ENCODE measurements around the gene NDUFS7.

NDUFS7 gene

DNA sequence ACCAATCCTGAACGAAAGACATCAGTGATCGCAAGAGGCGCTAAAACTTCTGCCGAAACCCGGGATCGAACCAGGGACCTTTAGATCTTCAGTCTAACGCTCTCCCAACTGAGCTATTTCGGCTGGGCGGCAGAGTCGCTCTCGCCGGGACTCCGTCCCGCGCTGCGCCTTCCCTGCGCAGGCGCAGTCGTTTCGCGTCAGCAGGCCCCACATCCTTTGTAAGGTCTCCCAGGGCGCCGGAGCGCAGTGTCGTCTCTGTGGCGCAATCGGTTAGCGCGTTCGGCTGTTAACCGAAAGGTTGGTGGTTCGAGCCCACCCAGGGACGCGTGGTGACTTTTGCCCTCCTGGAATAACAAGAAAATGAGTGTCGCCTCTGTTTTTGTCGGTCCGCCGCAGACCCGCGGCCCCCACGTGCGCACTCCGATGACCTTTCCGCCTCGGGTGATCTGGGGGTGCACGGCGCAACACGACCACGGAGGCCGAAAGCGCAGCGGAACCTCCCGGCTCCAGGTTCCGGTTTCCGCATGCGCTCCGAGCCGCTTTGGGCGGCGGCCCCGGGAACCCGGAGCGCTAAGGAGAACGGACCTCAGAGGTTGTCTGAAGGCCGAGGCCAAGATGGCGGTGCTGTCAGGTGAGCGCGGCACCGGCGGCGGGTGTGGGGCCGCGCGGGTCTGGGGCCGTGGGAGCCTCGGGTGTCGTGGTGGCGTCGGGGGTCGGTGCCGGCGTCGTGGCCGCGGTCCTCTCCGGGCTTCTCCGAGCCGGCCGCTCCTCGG is at the start of gene NDUFS7:
Gene NDUFS7, plus strand, starts transcription at position 596 of the 773 bp plus-strand sequence. Its CDS starts 20 bp downstream, at position 616.
- DNase-seq, result peak; percentile 95

GRCh38 chr19:1336079-1336684 is 47.5 kb upstream of the NDUFS7 start:
- DNase-seq, result no peak

DNA sequence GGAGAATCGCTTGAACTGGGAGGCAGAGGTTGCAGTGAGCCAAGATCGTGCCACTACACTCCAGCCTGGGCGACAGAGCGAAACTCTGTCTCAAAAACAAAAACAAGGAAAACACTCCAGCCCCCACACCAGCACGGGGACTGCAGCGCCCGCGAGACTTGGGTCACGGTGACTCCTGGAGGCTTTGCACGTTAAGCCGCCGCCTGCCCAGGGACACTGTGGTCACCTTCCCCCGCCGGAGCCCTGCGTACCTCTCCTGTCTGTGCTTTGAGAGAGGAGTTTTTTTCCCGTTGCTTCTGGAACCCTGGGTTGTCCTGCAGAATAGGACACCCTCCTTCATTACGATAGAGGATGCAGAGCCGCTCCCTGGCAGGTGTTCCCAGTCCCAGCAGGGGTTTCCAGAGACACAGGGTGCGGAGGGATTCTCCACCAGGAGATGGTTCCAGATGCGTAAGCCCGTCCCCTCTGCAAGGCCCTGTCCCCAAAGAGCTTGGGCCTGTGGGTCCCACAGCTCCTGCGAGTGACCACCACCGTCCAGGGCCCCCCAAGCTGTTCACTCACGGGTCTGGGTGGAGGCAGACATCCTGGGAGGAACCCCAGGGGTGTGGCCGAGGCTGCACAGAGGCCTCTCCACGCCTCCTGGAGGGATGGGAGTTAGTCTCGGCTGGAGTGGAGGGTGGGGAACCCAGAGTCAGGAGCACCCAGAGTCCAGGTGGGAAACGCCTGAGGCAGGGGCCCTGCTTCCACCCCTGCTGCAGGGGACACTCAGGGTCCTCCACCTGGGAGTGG is 42.8 kb upstream of the NDUFS7 start:
- DNase-seq, result no peak

- no peak for DNase-seq
Measured at GRCh38 chr19:1343041-1343440, 40.7 kb upstream of the NDUFS7 start.

- DNase-seq, result no peak
Measured at GRCh38 chr19:1349211-1349610, 34.5 kb upstream of the NDUFS7 start.

DNA sequence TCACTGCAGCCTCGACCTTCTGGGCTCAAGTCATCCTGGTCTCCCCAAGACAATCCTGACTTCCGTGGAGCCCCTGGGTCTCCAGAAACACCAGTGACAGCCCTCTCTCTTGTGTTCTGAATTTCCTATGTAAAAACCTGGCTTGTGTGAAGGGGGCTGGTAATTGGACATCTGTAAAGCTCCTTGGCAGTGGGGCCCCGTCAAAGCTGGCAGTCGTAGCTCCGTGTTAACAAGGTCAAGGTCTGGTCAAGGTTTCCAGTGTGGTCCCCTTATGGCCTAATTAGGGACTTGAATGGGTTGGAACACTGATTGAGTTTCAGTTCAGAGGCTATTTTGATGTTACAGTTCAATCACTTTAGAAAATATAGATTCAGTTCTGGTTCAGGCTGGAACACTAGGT is 32.8 kb upstream of the NDUFS7 start:
- DNase-seq, result no peak

- no peak for DNase-seq
Measured at GRCh38 chr19:1351381-1351851, 32.3 kb upstream of the NDUFS7 start.

- DNase-seq, result no peak
Measured at GRCh38 chr19:1353144-1353543, 30.6 kb upstream of the NDUFS7 start.

- DNase-seq, result no peak
Measured at GRCh38 chr19:1354970-1355567, 28.6 kb upstream of the NDUFS7 start.

DNA sequence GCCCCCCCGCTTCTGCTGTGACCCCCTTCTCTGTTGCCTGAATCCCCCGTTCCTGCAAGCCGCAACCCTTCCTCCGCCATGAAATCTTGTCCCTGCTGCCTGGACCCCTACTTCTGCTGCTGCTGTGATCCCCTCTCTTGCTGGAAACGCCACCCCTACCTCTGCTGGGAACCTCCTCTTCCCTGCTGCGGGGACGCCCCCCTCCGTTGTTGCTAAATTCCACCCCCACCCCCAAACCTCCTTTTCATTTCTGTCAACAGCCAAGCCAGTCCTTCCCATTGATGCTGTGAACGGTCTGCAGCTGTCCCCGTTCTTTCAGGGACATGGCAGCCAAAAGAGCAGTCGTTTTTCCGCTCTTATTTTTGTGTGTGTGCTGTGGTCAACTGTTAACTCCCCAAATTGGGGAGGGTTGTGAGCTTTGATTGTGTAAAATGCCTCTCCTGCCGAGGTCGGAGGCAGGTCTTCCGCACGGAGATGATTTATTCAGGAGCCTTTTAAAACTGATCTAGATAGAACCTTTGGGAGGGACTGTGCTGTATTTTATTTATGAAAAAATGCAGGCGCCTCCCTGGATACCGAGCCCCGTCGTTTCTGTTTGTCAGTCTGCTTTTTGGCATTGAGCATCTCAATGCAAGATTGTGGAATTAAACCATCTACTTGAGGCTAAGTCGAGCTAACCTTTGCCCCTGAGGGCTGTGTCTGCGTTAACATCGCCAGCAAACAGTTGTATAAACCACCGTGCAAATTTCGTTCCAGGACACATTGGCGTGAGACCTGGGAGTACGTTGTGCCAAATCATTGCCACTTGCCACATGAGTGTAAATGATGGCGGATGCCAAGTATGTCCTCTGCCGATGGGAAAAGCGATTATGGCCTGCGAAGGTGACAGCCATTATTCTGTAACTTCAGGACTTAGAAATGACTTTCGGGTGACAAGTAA is 27.9 kb upstream of the NDUFS7 start:
- DNase-seq, result no peak

DNA sequence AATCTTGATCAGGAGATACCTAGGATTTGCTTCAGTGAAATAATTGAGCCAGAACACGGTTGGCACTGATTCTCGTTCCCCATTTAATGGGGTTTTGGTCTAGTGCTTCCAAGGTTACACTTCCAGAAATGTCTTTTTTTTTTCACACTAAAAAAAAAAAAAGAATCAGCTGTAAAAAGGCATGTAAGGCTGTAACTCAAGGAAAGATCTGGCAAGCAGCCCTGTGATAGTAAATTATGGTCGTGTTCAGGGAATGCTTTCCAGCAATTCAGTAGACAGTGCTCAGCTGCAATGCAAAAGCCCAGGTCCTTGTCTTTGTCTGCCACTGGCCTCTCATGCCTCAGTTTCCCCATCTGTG is 27.2 kb upstream of the NDUFS7 start:
- no peak for DNase-seq

- no peak for DNase-seq
Measured at GRCh38 chr19:1357531-1358109, 26.1 kb upstream of the NDUFS7 start.

GRCh38 chr19:1360126-1360817 is 23.4 kb upstream of the NDUFS7 start:
- no peak for DNase-seq

GRCh38 chr19:1360818-1361461 is 22.8 kb upstream of the NDUFS7 start:
- no peak for DNase-seq

- no peak for DNase-seq
Measured at GRCh38 chr19:1361601-1362386, 21.9 kb upstream of the NDUFS7 start.

DNA sequence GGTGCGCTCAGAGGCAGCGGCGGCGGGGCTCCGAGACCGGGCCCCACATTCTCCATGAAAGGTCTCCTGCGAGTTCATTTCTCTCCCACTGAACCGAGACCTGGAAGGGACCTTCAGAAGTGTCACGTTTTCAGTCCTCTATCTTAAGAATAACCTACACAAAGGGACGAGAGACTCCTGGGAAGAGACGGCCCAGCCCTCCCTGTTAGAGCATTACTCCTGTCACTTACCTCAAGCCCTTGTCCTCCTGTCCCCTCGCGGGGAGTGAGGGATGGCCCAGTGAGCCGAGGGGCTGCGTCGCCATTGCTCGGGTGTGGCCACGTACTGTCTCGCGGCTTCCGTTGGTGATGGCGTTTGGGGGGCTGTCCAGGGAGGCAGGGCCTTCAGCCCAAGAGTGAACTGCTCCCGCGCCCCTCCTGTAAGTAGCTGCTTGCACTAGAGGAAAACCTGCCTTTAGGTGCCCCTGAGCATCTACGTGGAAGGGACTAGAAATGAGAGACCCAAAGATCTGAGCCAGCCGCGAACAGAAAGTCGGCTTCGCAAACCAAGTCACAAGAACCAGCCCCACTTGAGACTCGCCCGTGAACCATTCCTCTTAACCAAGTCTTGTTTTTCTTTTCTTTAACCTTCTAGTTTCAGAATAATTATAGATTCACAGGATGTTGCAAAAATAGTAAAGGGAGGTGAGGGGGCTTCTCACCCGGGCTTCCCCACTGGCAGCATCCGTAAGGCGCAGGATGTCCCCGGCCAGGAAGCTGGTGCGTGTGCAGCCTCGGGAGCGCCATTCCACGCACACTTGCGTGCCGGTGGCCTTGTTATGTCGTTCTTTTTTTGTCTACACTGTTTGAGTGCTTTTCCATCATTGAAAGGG is 21.1 kb upstream of the NDUFS7 start:
- no peak for DNase-seq

- no peak for DNase-seq
Measured at GRCh38 chr19:1363599-1363998, 20.1 kb upstream of the NDUFS7 start.

GRCh38 chr19:1364070-1364704 is 19.5 kb upstream of the NDUFS7 start:
- DNase-seq, result no peak

Data from stimulated activated CD4-positive, alpha-beta T cell treated with anti-CD3 and anti-CD28 coated beads, Interleukin-12 subunit alpha, Interleukin-12 subunit beta, amount 100 ng/mL, for 4 hours (primary cell).